COLO668 (cell line): ENCODE measurements around the gene ZNF169.
A peak's percentile ranks its signal among the peaks of the same experiment; 100 is the strongest.
"Not testable (repeated sequence)": the region's sequence is repeated elsewhere in the genome, so short reads cannot be mapped to it uniquely, and the experiment has no call there.

Experiments used
- DNase-seq: peaks from one replicate; lab custom pipeline; 2025; ENCODE audit not compliant: unreplicated experiment; lab: John Stamatoyannopoulos, UW

ZNF169 gene

DNA sequence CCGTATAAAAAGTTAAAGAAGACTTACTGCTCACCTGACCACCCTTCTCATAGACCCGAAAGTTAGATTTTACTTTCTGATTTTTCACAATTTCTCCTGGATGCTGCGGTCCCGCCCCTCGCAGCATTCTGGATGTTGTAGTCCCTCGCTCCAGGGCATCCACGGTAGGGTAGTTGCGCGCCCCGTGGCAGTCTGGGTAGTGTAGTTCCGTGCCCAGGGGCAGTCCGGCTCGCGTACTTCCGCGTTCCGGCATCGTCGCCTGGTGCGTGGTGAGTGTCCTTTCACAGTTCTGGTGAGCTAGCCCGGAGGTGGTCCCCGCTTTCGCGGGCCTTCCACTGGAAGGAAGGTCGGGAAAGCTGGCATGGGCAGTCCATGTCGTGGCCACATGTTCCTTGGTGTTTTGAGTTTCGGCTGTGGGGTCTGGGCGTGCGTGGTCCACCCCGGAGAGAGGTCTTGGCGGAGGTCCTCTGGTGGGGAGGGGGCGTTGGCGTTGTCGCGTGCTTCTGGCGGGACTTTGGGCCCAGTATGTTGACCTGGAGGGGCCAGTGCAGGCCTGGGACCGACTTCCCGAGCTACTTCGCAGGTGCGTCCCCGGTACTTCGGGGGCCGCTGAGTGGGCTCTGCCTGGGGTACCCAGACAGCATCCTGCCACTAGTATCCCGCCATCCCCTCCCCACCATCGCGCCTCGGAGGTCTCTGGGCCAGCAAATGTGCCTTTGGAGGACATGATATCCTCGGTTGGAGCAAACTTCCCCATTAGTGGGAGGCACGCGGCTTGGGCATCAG is at the start of gene ZNF169:
Gene ZNF169 (plus strand): TSS at position 222 of the 786 bp plus-strand sequence. CDS start 19,515 bp downstream, outside the sequence.
- DNase-seq: peak; percentile 90

DNA sequence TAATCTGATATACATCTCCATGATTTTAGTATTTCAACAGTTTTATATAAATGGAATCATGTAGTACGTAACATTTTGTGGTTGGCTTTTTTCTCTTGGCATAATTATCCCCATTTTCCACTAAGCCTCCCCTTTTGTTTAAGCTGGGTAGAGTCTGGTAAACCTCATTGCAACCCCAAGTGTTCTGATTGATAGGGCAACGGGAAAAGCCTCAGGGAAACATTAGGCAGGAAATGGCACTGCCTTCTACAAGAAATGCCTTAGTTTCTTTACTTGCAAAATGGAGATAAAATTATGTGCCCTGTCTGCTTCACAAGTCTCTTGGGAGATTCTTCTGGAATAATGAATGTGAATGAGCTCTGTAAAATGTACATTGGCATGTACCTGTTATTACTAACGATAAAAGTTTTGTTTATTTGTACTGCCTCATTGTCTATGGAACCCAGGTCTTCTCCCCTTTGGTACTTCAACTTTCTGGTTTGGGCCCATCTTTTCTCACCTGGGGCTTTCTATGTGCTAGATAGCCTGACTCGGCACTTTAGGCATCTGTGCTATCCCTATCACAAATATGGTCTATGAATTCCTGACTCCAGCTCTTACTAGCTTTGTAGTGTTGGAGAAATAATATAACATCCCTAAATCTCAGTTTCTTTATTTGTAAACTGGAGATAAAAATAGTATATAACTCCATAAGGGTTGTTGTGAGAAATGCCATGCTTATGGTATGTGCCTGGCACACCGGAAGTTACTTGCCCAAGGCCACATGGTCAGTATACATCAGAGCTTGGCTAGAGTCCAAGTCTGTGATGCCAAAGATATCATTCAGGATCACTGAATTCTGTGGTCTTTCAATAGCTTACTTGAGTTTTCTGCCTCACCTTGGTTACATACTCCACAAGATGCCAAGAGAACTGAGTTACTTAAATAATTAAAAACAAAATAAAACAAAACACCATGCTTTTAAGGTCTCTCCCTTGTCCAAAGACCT is 48.2 kb upstream of the ZNF169 start:
- peak; percentile 9 for DNase-seq

DNA sequence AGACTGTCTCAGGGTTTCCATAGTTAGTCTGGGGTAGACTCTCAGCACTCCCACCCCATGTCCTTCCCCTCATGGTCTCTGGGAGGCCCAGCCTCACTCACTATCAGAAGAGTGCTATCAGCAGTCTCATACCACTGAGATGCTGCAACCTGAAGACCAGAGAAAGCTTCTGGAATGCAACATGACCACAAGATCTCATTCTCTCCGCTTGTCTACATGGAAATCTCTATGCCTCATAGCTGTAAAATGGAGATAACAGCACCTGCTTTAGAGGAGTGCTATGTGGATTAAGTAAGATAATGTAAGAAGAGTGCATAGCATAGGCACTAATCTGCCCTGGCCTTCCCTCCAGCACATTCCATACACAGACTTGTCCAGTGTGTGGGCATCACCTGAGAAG is 47.0 kb upstream of the ZNF169 start:
- DNase-seq: no peak

DNA sequence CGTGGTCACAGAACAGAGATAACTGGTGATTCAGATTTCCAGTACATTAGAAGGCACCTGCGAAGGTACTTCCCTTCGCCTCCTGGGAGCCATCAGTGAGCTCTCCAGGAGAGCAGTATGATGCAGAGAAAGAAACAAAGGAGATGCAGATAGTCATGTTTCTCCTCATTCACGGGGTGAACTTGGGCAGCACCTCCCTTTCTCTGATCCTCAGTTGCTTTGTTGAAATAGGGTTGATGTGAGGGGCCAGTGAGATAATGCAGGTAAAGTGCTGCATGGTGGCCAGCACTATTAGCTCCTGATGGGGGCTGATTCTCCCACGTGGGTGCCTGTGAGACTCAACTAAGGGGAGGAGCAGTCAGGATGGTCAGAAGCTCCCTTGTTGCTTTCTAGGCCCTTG is 46.6 kb upstream of the ZNF169 start:
- no peak for DNase-seq

DNA sequence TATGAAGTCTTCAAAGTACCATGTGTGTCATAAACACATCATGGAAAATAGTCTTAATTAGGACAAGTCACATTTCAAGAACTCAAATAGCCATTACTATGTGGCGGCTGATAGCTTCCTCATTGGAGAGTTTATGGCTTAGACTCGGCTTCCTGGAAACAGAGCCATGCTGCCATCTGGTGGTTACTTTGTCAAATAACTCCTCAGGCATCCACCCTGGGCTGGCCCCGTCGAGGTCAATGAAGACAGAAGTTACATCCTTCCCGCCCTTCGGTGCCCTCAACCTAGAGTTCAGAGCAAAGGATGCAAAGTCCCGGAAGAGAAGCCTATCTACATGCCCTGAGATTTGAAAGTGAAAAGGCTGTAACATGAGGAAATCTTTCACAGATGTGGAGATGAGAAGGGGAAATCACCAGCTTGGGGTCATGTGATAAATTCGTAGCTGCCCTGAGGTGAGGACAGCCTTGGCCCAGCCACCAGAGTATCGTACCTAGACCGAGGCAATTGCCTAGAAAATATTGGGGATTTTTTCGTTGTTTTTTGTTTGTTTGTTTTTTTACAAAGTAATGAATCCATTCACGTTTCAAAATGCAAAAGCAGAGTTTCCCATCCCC is 45.5 kb upstream of the ZNF169 start:
- peak; percentile 72 for DNase-seq

DNA sequence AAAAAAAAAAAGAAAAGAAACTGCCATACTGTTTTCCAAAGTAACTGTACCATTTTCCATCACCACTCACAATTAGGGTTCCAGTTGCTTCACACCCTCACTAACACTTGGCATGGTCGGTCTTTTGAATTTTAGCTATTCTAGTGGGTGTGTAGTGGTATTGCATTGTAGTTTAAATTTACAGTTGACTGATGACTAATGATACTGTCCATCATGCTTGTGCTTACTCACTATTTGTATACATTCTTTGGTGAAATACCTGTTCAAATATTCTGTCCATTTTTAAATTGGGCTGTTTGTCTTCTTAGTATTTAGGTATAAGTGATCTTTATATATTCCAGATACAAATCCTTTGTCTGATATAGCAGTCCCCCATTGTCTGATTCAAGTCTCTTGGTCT is 36.2 kb upstream of the ZNF169 start:
- DNase-seq: no peak

DNA sequence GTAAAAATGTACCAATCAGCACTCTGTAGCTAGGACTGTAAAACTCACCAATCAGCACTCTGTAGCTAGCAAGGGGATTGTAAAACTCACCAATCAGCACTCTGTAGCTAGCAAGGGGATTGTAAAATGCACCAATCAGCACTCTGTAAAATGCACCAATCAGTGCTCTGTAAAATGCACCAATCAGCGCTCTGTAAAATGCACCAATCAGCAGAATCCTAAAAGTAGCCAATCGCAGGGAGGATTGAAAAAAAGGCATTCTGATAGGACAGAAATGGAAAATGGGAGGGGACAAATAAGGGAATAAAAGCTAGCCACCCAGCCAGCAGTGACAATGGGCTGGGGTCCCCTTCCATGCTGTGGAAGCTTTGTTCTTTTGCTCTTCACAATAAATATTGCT is 33.7 kb upstream of the ZNF169 start:
- DNase-seq: not testable (repeated sequence)

DNA sequence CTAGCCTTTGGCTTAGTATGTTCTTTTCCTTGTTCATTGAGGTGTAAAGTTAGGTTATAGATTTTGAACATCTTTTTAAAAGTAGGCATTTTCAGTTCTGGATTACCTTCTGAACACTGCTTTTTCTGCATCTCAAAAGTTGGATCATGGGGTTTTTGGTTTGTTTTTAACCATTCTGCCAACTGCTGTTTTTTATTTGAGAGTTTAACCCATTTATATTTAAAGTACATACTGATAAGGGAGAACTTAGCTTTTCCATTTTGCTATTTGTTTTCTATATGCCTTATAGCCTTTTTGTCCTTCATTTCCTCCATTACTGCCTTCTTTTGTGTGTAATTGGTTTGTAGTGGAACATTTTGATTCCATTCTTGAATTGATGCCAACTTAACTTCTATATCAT is 30.5 kb upstream of the ZNF169 start:
- DNase-seq: no peak

DNA sequence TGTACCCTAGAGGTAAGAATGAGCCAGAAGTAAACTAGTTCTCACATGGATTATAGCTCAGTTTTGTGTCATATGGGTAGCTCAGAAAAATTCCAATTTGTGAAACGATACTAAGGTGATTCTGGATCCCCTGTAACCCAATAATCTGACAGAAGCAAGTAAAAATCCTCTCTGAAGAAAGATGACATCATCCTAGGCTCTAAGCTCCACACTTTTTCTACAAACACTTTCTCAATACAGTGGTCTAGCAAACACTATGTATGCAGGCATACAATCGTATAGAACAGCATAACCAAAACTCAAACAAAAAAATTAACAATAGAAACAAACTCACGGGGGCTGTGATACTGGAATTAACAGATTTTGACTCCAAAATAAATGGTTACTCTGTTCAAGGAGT is 26.7 kb upstream of the ZNF169 start:
- no peak for DNase-seq

DNA sequence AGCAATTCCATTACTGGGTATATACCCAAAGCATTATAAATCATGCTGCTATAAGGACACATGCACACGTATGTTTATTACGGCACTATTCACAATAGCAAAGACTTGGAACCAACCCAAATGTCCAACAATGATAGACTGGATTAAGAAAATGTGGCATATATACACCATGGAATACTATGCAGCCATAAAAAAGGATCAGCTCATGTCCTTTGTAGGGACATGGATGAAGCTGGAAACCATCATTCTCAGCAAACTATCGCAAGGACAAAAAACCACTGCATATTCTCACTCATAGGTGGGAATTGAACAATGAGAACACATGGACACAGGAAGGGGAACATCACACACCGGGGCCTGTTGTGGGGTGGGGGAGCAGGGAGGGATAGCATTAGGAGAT is 18.0 kb upstream of the ZNF169 start:
- DNase-seq: not testable (repeated sequence)

DNA sequence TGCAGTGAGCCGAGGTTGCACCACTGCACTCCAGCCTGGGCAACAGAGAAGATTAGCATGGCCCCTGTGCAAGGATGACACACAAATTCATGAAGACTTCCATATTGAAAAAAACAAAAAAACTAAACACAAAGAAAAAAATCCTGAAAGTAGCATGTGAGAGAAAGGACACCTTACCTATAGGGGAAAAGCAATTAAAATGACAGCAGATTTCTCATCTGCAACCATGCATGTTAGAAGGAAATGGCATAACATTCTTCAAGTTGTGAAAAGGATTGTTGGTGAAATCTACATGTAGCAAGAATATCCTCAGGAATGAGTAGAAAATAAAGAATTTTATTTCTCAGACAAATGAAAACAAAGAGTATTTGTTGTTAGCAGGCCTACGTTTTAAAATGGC is 13.4 kb upstream of the ZNF169 start:
- no peak for DNase-seq

DNA sequence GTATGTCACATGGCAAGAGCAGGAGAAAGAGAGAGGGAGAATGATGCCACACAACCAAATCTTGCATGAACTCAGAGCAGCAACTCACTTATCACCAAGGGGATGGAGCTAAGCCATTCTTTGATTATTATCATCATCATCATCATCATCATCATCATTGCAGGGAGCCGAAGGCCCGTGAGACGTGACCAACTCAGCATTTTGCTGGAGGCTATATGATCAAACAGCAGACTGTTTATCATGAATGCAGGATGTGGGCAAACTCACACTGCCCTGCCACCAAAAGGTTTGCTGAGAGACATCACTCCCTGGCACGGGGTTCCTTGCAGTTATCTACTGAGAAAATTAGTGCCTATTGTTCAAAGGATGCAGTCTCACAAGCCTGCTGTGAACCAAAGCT is 8.6 kb upstream of the ZNF169 start:
- no peak for DNase-seq

DNA sequence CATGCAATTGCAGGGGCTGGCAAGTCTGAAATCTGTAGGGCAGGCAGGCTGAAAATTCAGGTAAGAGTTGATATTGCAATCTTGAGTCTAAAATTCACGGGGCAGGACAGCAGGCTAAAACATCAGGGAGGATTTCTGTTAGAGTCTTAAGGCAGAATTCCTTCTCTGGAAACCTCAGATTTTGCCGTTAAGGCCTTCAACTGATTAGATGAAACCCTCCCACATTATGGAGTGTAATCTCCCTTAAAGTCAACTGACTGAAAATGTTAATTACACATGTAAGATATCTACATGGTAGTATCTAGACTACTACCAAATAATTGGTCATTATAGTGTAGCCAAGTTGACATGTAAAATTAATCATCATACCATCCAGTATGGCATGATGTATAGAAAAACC is 3.1 kb upstream of the ZNF169 start:
- no peak for DNase-seq

DNA sequence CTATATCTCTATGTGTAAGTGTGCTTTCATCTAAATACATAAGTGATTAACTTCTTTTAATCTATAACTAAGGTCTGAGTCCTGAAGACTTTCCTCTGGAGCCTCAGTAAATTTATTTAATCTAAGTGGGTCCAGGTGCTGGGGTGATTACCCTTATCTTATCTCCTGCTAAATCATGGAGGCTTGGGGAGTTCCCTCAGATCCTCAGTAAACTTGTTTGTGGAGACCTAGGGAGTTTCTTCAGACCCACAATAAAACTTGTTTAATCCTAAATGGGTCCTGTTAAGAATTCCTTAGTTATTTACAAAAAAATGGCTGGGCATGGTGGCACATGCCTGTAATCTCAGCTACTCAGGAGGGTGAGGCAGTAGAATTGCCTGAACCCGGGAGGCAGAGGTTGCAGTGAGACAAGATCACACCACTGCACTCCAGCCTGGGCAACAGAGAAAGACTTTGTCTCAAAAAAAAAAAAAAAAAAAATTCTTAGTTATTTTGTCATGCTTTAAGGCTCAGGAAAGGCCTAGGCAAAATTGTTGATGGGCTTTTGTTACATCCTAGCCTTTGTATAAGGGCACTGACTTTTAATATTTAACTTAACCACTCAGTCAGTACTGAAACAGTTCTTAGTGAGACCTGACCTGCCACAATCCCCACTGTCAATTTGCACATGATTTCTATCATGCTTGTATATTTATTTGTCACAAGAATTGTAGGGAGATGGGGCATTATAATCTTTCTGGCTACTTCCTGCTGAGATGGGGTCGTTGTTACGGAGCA is 6.7 kb downstream of the ZNF169 start:
- not testable (repeated sequence) for DNase-seq

DNA sequence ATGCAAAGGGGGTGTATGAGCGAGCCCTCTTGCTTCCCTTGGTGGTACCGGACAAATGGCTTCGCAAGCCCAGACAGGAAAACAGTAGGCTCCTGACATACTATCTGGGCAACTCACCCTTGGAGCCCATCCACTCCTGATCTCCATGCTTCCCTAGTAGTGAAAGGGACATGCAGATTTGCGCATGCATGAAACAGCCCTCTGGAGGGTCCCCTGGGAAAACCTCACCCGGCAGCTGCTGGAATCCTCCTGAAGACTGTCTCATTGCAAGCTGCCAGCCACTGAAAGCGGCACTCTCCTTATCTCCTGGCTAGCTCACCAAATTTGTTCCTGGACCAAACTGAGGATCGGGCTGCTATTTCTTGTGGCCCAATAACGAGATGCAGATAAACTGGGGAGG is 10.2 kb downstream of the ZNF169 start:
- DNase-seq: peak; percentile 16

DNA sequence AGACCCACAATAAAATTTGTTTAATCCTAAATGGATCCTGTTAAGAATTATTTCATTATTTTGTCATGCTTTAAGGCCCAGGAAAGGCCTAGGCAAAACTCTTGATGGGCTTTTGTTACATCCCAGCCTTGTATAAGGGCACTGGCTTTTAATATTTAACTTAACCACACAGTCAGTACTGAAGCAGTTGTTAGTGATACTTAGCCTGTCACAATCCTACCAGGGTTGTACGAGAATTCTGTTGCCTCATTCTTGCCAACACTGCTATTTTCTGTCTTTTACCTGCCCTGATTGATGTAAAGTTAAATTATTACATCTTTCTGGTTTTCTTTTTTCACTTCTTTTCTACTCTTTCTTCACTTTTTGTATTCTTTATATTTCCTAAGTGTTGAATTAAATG is 10.9 kb downstream of the ZNF169 start:
- DNase-seq: no peak

DNA sequence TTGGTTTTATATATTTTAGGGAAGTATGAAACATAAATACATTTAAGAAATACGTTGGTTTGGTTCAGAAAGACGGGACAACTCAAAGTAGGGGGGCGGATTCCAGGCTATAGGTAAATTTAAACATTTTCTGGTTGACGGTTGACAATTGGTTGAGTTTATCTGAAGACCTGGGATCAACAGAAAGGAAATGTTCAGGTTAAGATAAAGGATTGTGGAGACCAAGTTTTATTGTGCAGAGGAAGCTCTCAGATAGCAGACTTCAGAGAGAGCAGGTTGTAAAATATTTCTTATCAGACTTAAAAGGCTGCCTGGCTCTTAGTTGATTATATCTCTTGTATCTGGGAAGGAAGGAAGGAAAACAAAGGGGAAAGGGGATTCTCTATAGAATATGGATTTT is 17.9 kb downstream of the ZNF169 start:
- DNase-seq: not testable (repeated sequence)

DNA sequence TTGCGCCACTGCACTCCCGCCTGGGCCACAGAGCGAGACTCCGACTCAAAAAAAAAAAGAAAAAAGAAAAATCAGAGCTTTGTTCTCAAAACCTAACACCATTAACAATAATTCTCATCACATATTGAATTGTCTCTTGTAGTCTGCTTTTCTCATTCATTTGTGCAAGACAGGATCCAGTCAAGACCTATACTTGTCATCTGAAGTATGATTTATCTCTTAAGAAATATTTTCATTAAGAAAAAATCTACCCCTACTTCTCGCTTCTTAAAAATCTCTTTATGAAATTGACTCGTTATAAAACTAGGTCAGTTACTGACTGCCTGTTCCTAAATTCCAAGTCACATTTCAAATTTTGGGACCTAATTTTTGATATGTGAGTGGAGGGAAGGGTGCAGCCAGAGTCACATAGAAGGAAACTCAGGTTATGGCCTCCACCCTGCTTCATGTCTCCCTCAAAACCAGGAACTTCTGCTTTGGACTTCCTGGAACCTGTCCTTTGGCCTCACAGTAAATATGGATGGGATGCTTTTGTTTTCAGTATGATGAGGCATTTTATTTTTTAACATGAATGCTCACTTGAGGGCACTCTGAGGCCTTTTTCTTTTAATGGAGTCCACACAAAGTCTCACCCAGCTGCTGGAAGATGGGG is 18.9 kb downstream of the ZNF169 start:
- DNase-seq: no peak

DNA sequence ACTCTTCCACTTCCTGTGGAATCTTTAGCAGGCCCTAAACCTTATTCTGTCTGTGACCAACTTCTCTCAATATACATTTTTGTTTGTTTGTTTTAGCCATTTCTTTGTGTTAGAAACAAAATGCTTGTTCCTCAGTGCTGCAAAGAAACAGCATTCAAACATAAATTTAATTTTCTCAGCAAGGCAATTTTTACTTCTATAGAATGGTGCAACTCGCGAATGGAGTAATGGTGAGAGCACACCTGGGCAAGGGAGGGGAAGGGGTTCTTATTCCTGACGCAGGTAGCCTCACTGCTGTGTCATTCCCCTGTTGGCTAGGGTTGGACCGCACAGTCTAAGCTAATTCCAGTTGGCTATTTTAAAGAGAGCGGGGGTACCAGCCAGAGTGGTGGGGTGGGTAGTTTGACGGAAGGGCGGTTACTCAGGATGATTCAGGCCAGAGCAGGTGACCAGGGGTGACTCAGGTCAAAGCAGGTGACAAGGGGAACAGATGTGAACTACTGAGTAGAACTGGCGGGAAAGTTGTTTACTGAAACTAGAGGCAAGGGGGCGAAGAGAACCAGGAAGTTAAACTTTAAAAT is 21.4 kb downstream of the ZNF169 start:
- DNase-seq: no peak

DNA sequence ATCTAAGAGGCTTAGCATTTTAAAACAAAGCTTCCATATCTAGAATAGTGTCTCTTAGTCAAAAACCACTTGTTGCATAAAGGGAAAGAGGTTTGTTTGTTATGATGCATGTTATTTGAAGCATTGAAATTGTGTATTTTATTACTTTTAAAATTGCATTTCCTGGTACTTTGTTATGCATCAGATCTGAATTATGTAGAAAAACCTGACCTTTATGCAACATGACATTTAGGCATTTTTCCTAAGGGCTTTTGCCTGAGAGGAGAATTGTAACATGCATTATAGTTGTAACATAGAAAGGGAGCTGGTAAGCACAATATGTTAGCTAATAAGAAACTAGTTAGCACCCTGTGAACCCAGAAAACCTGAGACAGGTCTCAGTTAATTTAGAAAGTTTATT is 22.0 kb downstream of the ZNF169 start:
- DNase-seq: no peak
